ENCODE data around the gene RIPOR3.

Gene RIPOR3

DNA sequence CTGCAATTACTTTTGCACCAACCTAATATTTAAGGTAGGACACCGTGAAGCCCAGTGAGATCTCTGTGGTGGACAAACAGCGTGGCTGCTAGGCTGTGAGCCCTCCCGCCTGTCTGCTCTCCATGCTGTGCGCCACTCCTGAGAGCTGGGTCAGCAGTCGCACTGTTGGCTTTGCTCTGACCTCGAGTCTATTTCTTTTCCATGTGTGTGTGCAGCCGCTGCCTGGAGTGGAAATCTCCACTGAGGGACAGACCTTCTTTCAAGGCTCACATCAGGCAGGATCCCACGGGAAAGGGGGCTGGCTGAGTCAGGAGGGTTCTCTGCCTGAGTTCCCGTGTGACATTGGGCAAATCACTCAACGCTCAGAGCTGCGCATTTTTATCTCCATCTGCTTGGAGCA is 27.1 kb downstream of the RIPOR3 start:
- no peak overlapping the region for H3K4me3 ChIP-seq (replicated peaks; ENCODE audit: low read depth, low read length)
- no peak for TF ChIP-seq CTCF (IDR thresholded peaks at IDR 0.05; ENCODE audit: low read depth, low read length, missing control alignments)
- DNase-seq (ENCODE audit: extremely low read depth, low read depth): no peak

DNA sequence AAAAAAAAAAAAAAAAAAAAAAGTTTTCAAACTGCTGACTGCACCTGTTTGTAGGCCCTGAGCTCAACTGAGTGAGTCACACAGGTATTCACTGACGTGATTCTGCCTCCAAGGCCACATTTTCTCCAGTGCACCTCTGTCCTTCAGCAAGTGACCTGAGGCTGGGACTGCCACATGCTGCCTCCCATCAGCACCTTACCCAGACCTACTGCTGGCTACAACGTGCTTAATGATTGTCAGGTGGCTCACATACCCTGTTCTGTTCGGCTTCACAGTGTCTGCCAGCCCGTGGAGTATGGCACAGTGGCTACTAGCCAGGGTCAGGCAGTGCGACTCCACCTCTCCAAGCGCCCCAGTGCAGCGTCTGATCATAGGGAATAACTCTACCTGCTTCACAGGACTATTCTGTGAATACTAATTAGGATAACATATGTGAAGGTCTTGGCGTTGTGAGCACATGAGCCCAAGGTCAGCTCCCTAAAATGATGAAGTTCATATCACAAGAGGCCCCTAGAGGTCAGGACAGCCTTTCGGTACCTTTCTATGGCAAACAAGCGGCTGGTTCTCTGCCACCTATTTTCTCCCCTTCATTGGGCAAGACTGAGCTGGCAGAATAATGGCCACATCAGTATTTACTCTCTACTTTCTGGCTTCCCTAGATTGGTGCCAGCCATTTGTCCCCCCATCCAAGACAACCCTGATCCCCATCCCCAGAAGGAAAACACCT is 28.1 kb downstream of the RIPOR3 start:
- no peak overlapping the region for H3K4me3 ChIP-seq (replicated peaks; ENCODE audit: low read depth, low read length)
- TF ChIP-seq CTCF (IDR thresholded peaks at IDR 0.05; ENCODE audit: low read depth, low read length, missing control alignments): no peak
- DNase-seq (ENCODE audit: extremely low read depth, low read depth): no peak

DNA sequence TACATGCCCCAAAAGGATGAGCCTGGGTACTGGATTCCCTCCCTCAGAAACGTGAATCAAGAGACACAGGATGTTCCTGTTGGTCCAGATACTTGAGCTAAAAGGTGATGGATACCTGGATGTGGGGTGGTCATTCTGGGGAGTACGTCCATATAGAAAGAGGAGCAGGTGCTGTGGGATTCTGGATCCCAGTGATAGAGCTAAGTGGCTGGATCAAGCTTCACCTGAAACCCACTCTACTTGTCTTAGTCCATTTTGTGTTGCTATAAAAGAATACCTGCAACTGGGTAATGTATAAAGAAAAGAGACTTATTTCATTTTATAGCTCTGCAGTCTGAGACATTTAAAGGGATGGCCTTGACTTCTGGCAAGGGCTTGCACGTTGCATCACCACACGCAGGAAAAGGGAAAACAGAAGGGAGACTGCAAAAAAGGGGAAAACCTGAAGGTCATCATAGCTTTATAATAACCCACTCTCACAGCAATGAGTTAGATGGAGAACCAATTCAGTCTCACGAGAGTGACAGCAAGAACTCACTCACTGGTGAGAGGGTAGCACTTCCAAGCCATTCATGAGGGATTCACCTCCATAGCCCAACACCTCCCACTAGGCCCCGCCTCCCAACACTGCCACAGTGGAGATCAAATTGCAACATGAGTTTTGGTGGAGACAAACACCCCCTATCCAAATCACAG is 31.2 kb downstream of the RIPOR3 start:
- no peak for DNase-seq (ENCODE audit: extremely low read depth, low read depth)
- no peak for TF ChIP-seq CTCF (IDR thresholded peaks at IDR 0.05; ENCODE audit: low read depth, low read length, missing control alignments)

GRCh38 chr20:50658804-50659380 is 32.5 kb downstream of the RIPOR3 start:
- no peak for DNase-seq (ENCODE audit: extremely low read depth, low read depth)
- H3K4me3 ChIP-seq (replicated peaks; ENCODE audit: low read depth, low read length): no peak overlapping the region
- TF ChIP-seq CTCF (IDR thresholded peaks at IDR 0.05; ENCODE audit: low read depth, low read length, missing control alignments): no peak

More for the DNA sequence above, 31.2 kb downstream of the RIPOR3 start:
- H3K4me3 ChIP-seq (replicated peaks; ENCODE audit: low read depth, low read length): no peak overlapping the region

DNA sequence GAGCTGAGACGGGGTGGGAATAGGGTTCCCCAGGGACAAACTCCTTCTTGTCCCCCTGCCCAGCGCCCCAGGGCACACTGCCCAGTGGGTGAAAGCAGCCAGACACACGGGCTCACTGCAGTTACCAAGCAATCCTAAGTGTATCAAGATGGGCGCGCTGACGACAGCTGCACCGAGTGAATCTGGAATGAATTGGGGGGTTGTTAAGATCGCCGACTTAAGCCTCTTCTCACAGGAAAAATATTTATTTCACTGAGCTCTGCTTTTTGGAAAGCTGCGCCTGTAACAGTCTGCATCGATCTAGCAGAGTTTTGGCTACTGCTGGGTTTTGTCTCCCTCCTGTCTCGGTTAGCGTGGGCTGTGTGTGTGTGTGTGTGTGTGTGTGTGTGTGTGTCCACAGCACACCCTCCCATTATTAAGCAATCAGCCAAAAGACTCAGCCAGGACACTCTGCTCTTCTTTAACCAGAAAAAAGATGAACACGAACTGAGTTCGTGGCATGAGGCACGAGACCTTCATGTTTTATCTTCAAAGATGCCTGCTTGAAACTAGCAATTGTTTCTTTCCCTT is 35.9 kb downstream of the RIPOR3 start:
- TF ChIP-seq CTCF (IDR thresholded peaks at IDR 0.05; ENCODE audit: low read depth, low read length, missing control alignments): no peak
- H3K4me3 ChIP-seq (replicated peaks; ENCODE audit: low read depth, low read length): peak overlapping the region; percentile 22
- DNase-seq (ENCODE audit: extremely low read depth, low read depth): peak; percentile 64

DNA sequence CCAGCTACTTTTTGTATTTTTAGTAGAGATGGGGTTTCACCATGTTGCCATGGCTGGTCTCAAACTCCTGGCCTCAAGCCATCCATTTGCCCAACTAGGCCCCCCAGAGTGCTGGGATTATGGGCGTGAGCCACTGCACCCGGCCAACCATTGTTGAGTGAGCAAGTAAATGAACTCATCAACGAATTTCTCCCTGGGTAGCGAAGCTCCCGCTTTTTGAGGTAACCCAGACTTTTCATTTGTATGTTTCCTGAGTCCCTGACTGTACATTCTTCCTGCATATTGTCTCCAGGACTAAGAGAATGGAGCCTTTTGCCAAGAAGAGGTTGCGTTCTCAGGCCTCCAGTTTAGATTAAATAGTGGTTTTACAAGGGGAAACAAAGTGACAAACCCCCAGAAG is 36.4 kb downstream of the RIPOR3 start:
- DNase-seq (ENCODE audit: extremely low read depth, low read depth): no peak
- no peak for TF ChIP-seq CTCF (IDR thresholded peaks at IDR 0.05; ENCODE audit: low read depth, low read length, missing control alignments)
- peak overlapping the region; percentile 22; the same call in 1 of the 2 replicates for H3K4me3 ChIP-seq (replicated peaks; ENCODE audit: low read depth, low read length)

Data from HFF-Myc (cell line).